HG02870 (cell line): ENCODE measurements around the gene NTRK2.
"Not testable (repeated sequence)": the region's sequence is repeated elsewhere in the genome, so short reads cannot be mapped to it uniquely, and the experiment has no call there.

ENCODE experiments used
- ATAC-seq: cut with Tn5 transposase; IDR thresholded peaks from one replicate; pipeline ENCODE4 v1.9.1; 2021; ENCODE audit warnings: mild to moderate bottlenecking, moderate library complexity; ENCODE audit not compliant: unreplicated experiment

The NTRK2 gene

GRCh38 chr9:85046475-85046874, 376.9 kb downstream of the NTRK2 start:
- no peak for ATAC-seq

- no peak for ATAC-seq
Measured at GRCh38 chr9:85053206-85053786, 383.8 kb downstream of the NTRK2 start.

GRCh38 chr9:85054017-85054416, 384.5 kb downstream of the NTRK2 start:
- ATAC-seq, result no peak

GRCh38 chr9:85055506-85056202, 386.1 kb downstream of the NTRK2 start:
- peak; percentile 50 for ATAC-seq

GRCh38 chr9:85056203-85056572, 386.7 kb downstream of the NTRK2 start:
- peak; percentile 66 for ATAC-seq

GRCh38 chr9:85061969-85062368, 392.4 kb downstream of the NTRK2 start:
- no peak for ATAC-seq

- ATAC-seq, result no peak
Measured at GRCh38 chr9:85062385-85063022, 393.0 kb downstream of the NTRK2 start.

- ATAC-seq, result no peak
Measured at GRCh38 chr9:85064811-85065371, 395.4 kb downstream of the NTRK2 start.

GRCh38 chr9:85067792-85068191, 398.3 kb downstream of the NTRK2 start:
- ATAC-seq, result peak; percentile 88

- not testable (repeated sequence) for ATAC-seq
Measured at GRCh38 chr9:85069421-85069820, 399.9 kb downstream of the NTRK2 start.
